D721Med (cell line): ENCODE measurements around the gene SCLY.

ENCODE experiments used
- DNase-seq: peaks from one replicate; pipeline ENCODE4 v3.0.0; 2011; ENCODE audit warnings: low spot score; ENCODE audit not compliant: insufficient read length
- FAIRE-seq: peaks from 2 replicates; lab custom pipeline; 2011; peaks lifted over from hg19 to GRCh38; lab: Jason Lieb, UNC
- TF ChIP-seq, protein P1 (sequence below): IDR thresholded peaks from 2 replicates; pipeline ENCODE4 v1.5.1; 2012; ENCODE audit warnings: mild to moderate bottlenecking, control low read depth; ENCODE audit not compliant: insufficient read depth; ENCODE audit errors: missing control alignments

SCLY gene, protein sequence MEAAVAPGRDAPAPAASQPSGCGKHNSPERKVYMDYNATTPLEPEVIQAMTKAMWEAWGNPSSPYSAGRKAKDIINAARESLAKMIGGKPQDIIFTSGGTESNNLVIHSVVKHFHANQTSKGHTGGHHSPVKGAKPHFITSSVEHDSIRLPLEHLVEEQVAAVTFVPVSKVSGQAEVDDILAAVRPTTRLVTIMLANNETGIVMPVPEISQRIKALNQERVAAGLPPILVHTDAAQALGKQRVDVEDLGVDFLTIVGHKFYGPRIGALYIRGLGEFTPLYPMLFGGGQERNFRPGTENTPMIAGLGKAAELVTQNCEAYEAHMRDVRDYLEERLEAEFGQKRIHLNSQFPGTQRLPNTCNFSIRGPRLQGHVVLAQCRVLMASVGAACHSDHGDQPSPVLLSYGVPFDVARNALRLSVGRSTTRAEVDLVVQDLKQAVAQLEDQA

DNA sequence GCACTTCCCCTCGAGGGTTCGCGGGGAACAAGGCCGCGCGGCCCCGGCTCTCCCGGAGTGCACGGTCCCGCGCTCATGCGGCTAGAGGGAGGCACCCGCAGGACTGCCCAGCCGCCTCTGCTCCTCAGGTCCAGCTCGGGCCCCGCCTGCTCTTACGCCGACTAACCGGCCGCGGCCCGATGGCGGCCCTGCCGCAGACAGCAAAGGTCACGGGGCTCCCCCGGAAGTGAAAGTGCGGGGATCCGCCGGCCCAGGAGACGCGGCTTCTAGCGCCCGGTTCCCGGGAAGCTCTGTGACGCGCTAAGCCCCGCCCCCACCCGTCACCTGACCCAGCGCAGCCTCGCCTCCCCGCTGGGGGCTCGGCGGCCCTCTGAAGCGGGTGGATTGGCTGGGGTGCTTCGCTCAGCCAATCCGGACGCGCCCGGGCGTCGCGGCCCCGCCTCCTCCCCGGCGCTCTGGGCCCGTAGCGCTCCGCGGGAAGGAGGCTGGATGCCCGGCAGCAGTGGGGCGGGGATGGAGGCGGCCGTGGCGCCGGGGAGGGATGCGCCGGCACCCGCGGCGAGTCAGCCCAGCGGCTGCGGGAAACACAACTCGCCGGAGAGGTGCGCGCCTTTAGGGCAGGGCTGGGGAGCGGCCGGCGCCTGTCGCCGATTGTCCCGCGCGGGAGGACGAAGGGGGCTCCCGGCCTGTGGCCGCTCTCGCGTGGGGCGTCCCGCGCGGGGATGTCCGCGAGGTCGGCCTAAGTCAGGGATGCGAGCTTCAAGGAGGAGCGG is at the start of gene SCLY:
Gene SCLY, plus strand, starts transcription at position 460 of the 773 bp plus-strand sequence. Its CDS starts 54 bp downstream, at position 514.
- no peak for FAIRE-seq
- TF ChIP-seq, protein P1, sequence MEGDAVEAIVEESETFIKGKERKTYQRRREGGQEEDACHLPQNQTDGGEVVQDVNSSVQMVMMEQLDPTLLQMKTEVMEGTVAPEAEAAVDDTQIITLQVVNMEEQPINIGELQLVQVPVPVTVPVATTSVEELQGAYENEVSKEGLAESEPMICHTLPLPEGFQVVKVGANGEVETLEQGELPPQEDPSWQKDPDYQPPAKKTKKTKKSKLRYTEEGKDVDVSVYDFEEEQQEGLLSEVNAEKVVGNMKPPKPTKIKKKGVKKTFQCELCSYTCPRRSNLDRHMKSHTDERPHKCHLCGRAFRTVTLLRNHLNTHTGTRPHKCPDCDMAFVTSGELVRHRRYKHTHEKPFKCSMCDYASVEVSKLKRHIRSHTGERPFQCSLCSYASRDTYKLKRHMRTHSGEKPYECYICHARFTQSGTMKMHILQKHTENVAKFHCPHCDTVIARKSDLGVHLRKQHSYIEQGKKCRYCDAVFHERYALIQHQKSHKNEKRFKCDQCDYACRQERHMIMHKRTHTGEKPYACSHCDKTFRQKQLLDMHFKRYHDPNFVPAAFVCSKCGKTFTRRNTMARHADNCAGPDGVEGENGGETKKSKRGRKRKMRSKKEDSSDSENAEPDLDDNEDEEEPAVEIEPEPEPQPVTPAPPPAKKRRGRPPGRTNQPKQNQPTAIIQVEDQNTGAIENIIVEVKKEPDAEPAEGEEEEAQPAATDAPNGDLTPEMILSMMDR, result no peak
- peak; percentile 94 for DNase-seq

GRCh38 chr2:238013806-238014205 is 47.0 kb upstream of the SCLY start:
- TF ChIP-seq, protein P1, result no peak
- DNase-seq, result no peak
- no peak for FAIRE-seq

GRCh38 chr2:238015705-238016104 is 45.1 kb upstream of the SCLY start:
- TF ChIP-seq, protein P1, result peak; percentile 37
- FAIRE-seq (no peak), DNase-seq (no peak)

DNA sequence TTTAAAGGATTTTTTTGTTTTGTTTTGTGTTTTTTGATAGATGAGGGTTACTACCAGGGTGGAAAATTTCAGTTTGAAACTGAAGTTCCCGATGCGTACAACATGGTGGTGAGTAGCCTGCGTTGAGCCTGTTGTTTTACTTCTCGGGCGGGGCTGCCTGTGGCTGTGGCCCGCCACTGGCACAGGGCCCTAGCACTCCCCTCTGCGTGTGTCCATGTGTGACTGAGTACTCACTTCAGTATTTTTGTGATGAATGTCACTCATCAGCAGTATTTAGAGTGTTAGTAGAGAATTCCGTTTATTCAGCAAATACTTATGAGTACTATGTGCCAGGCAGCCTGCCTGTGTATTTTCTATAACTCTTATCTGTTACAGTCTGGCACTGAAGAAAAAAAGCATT is 44.3 kb upstream of the SCLY start:
- TF ChIP-seq, protein P1, result no peak
- DNase-seq (no peak), FAIRE-seq (no peak)

GRCh38 chr2:238019962-238020361 is 40.8 kb upstream of the SCLY start:
- no peak for FAIRE-seq
- no peak for DNase-seq
- TF ChIP-seq, protein P1, result no peak

DNA sequence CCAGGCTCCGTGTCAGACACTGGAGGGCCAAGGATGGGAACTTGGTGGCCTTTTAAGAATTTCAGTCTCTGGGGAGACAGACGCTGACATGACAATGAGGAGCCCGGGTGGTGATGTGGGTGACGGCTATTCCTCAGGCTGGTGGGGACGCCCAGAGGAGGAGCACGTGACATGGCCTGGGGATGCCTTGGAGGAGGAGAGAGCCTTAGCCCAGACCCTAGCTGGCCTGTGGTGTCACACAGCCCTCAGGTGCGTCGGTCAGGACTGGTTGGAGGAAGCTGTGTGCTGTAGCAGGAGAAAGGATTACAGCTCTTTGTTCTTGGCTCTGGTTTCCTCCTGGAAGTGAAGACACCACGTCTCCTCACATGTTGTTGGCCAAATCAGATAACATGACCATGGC is 40.0 kb upstream of the SCLY start:
- DNase-seq, result no peak
- FAIRE-seq, result no peak
- TF ChIP-seq, protein P1, result no peak
